Measurements from ENCODE around the gene DICER1. TPM values are rescaled to one million over a fixed set of nuclear protein-coding genes. Genes with fewer than 3 reads are reported as not detected.

The DICER1 gene
- total and polyA plus RNA-seq, 2 donors (not counting 3 experiments of a cell fraction or from before 2014, with no cell fraction given) = 8.3 to 43.6 TPM

GRCh38 chr14:95095996-95096395, 61.3 kb downstream of the DICER1 start:
- H3K9me3 ChIP-seq (replicated peaks; ENCODE audit: control insufficient read depth, insufficient read depth, low read length) = no peaks in the 10 kb centered on the region
- peaks cover 7% of the 10 kb centered on the region in 2 experiments for H3K36me3 ChIP-seq (ENCODE audit: control insufficient read depth in 2 of 2, extremely low read depth in 1 of 2, insufficient read depth in 2 of 2, low read length in 2 of 2)
- H3K9ac ChIP-seq (replicated peaks; ENCODE audit: extremely low read depth, insufficient read depth, low read length) = no peak overlapping the region
- H3K9me1 ChIP-seq (replicated peaks; ENCODE audit: control insufficient read depth, extremely low read depth, insufficient read depth, low read length) = no peaks in the 10 kb centered on the region
- H3K27ac ChIP-seq (ENCODE audit: insufficient read depth, low read depth, low read length) = no peak overlapping the region
- FAIRE-seq (no peak), DNase-seq (ENCODE audit: low read depth, low spot score) (no peak)
- dilution Hi-C loops (cut with MboI; ENCODE audit: extremely low pct_ligation_motif_present, low sequenced_read_pairs) (no loop called here), intact Hi-C loops (cut with micrococcal nuclease) (loop anchor here (5.0 kb wide), 1 partner anchor 336 kb away; no protein-coding TSS in a partner anchor)
- ChIA-PET CTCF (interaction anchor here (2.0 kb wide), 1 partner anchor 266 kb away, joined by 8 read pairs; no protein-coding TSS in a partner anchor), POLR2A (no interaction called here)
- H3K4me1 ChIP-seq (ENCODE audit: control insufficient read depth, extremely low read depth, insufficient read depth, low read length) = no peaks in the 10 kb centered on the region
- no peak for TF ChIP-seq GATA2 (IDR thresholded peaks at IDR 0.05; ENCODE audit: insufficient read depth, insufficient read length, low read depth, low read length)
- no peak for TF ChIP-seq MYC (IDR thresholded peaks at IDR 0.05; ENCODE audit: low read depth, low read length)
- TF ChIP-seq JUN (IDR thresholded peaks at IDR 0.05; ENCODE audit: borderline replicate concordance, insufficient read depth, insufficient read length, low read depth) = no peak
- no peaks in the 10 kb centered on the region for H4K20me1 ChIP-seq (replicated peaks; ENCODE audit: control insufficient read depth, extremely low read depth, insufficient read depth, low read length)
- no peaks in the 10 kb centered on the region for H3K27me3 ChIP-seq (ENCODE audit: control insufficient read depth in 2 of 2, insufficient read depth in 2 of 2, low read length in 2 of 2)
- no peak overlapping the region for H3K4me3 ChIP-seq (replicated peaks in 1 of 3; ENCODE audit: insufficient read depth in 1 of 3, low read depth in 1 of 3, low read length in 3 of 3)
- H3K79me2 ChIP-seq (ENCODE audit: control insufficient read depth, insufficient read depth, low read length) = peaks cover 5% of the 10 kb centered on the region
- no TSS peak for BruUV-seq (replicated peaks)
- H2AFZ ChIP-seq (ENCODE audit: low read depth, low read length) = no peak overlapping the region
- no peak overlapping the region for H3K4me2 ChIP-seq (ENCODE audit: insufficient read depth, low read length)

- no peaks in the 10 kb centered on the region for H3K9me1 ChIP-seq (replicated peaks; ENCODE audit: control insufficient read depth, extremely low read depth, insufficient read depth, low read length)
- no peak overlapping the region for H3K4me3 ChIP-seq (replicated peaks in 1 of 3; ENCODE audit: insufficient read depth in 1 of 3, low read depth in 1 of 3, low read length in 3 of 3)
- no peaks in the 10 kb centered on the region for H3K4me1 ChIP-seq (ENCODE audit: control insufficient read depth, extremely low read depth, insufficient read depth, low read length)
- TF ChIP-seq MYC (IDR thresholded peaks at IDR 0.05; ENCODE audit: low read depth, low read length) = no peak
- no peak for TF ChIP-seq JUN (IDR thresholded peaks at IDR 0.05; ENCODE audit: borderline replicate concordance, insufficient read depth, insufficient read length, low read depth)
- no peak for TF ChIP-seq CTCF (IDR thresholded peaks at IDR 0.05; ENCODE audit: extremely low read depth in 1 of 2, insufficient read depth in 1 of 2, low read depth in 1 of 2, low read length in 2 of 2)
- no peak for TF ChIP-seq POLR2AphosphoS5 (IDR thresholded peaks at IDR 0.05; ENCODE audit: insufficient read depth, low read depth, low read length)
- TF ChIP-seq EZH2 (IDR thresholded peaks at IDR 0.05; ENCODE audit: borderline replicate concordance, low read depth, low read length, severe bottlenecking) = no peak
- no peak for TF ChIP-seq POLR2A (IDR thresholded peaks at IDR 0.05; ENCODE audit: low read depth, low read length)
- no peak for TF ChIP-seq GATA2 (IDR thresholded peaks at IDR 0.05; ENCODE audit: insufficient read depth, insufficient read length, low read depth, low read length)
- TF ChIP-seq MAX (IDR thresholded peaks at IDR 0.05; ENCODE audit: insufficient read depth, insufficient read length) = no peak
- TF ChIP-seq FOS (IDR thresholded peaks at IDR 0.05; ENCODE audit: borderline replicate concordance, insufficient read depth, low read length) = no peak
- no peak for DNase-seq (ENCODE audit: low read depth, low spot score)
- ChIA-PET CTCF (interaction anchor here (0.9 to 1.7 kb wide), 4 partner anchors 11 to 402 kb away, joined by 3 to 4 read pairs (median 3); no protein-coding TSS in a partner anchor), POLR2A (no interaction called here)
- H3K9ac ChIP-seq (replicated peaks; ENCODE audit: extremely low read depth, insufficient read depth, low read length) = no peak overlapping the region
- no peak for FAIRE-seq
- peaks cover 2% of the 10 kb centered on the region for H3K79me2 ChIP-seq (ENCODE audit: control insufficient read depth, insufficient read depth, low read length)
- no peak overlapping the region for H3K4me2 ChIP-seq (ENCODE audit: insufficient read depth, low read length)
- no peaks in the 10 kb centered on the region for H4K20me1 ChIP-seq (replicated peaks; ENCODE audit: control insufficient read depth, extremely low read depth, insufficient read depth, low read length)
- H3K27ac ChIP-seq (ENCODE audit: insufficient read depth, low read depth, low read length) = no peak overlapping the region
- intact Hi-C loops (cut with micrococcal nuclease) (no loop called here), dilution Hi-C loops (cut with MboI; ENCODE audit: extremely low pct_ligation_motif_present, low sequenced_read_pairs) (no loop called here)
- no peaks in the 10 kb centered on the region for H3K27me3 ChIP-seq (ENCODE audit: control insufficient read depth in 2 of 2, insufficient read depth in 2 of 2, low read length in 2 of 2)
- H2AFZ ChIP-seq (ENCODE audit: low read depth, low read length) = no peak overlapping the region
- no TSS peak for BruUV-seq (replicated peaks)
- peaks cover 7 to 10% of the 10 kb centered on the region in 2 experiments for H3K36me3 ChIP-seq (ENCODE audit: control insufficient read depth in 2 of 2, extremely low read depth in 1 of 2, insufficient read depth in 2 of 2, low read length in 2 of 2)
- no peaks in the 10 kb centered on the region for H3K9me3 ChIP-seq (replicated peaks; ENCODE audit: control insufficient read depth, insufficient read depth, low read length)
Measured at GRCh38 chr14:95092723-95093122, 64.6 kb downstream of the DICER1 start.
